Measurements from ENCODE around the gene PRPF31. TPM values are rescaled to one million over a fixed set of nuclear protein-coding genes. Genes with fewer than 3 reads are reported as not detected.
"Not testable (repeated sequence)": the region's sequence is repeated elsewhere in the genome, so short reads cannot be mapped to it uniquely, and the experiment has no call there.

Gene PRPF31
- total RNA-seq, 2 experiments from 2014 or later = 67.5 to 71.8 TPM

GRCh38 chr19:54099190-54099902 lies 16.2 kb upstream of the PRPF31 start:
- intact Hi-C loops (cut with micrococcal nuclease) = no loop called here
- H3K27me3 Mint-ChIP-seq (ENCODE audit: low read depth) = peaks cover 2% of the 10 kb centered on the region
- H3K9me3 Mint-ChIP-seq = no peaks in the 10 kb centered on the region
- peaks cover 23% of the 10 kb centered on the region for H3K4me1 Mint-ChIP-seq (ENCODE audit: low read depth)
- H3K36me3 Mint-ChIP-seq (ENCODE audit: low read depth) = no peaks in the 10 kb centered on the region
- H3K27ac Mint-ChIP-seq = no peak overlapping the region
- CTCF ChIA-PET = no interaction called here
- H3K4me3 Mint-ChIP-seq = no peak overlapping the region
- no peak for DNase-seq

DNA sequence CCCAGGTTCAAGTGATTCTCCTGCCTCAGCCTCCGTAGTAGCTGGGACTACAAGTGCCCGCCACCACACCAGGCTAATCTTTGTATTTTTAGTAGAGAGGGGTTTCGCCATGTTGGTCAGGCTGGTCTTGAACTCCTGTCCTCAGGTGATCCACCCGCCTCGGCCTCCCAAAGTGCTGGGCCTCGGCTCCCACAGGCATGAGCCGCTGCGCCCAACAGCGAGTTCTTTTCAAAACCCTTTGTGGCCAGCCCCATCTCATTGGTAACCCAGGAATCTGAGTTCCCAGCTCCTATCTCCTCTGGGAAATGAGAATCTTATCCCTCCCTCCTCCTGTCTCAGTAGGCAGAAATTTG lies 15.7 kb upstream of the PRPF31 start:
- DNase-seq; H3K27ac Mint-ChIP-seq; H3K4me3 Mint-ChIP-seq; H3K27me3 Mint-ChIP-seq (ENCODE audit: low read depth); CTCF ChIA-PET; H3K9me3 Mint-ChIP-seq; H3K36me3 Mint-ChIP-seq (ENCODE audit: low read depth): not testable (repeated sequence)
- H3K4me1 Mint-ChIP-seq (ENCODE audit: low read depth) = peaks cover 24% of the 10 kb centered on the region
- intact Hi-C loops (cut with micrococcal nuclease) = loop anchor here (5.0 kb wide), 1 partner anchor 233 kb away; the partner anchor contains the start of gene MYADM

- H3K27ac Mint-ChIP-seq = peak within 1 kb of the TSS; percentile 37
- CTCF ChIA-PET = no interaction called here
These were observed 15.0 kb upstream of the PRPF31 start, which contains the start of gene OSCAR for GRCh38 chr19:54100561-54100960. OSCAR (minus strand) TSS chr19:54100803; CDS start chr19:54100792, 11 bp downstream.

DNA sequence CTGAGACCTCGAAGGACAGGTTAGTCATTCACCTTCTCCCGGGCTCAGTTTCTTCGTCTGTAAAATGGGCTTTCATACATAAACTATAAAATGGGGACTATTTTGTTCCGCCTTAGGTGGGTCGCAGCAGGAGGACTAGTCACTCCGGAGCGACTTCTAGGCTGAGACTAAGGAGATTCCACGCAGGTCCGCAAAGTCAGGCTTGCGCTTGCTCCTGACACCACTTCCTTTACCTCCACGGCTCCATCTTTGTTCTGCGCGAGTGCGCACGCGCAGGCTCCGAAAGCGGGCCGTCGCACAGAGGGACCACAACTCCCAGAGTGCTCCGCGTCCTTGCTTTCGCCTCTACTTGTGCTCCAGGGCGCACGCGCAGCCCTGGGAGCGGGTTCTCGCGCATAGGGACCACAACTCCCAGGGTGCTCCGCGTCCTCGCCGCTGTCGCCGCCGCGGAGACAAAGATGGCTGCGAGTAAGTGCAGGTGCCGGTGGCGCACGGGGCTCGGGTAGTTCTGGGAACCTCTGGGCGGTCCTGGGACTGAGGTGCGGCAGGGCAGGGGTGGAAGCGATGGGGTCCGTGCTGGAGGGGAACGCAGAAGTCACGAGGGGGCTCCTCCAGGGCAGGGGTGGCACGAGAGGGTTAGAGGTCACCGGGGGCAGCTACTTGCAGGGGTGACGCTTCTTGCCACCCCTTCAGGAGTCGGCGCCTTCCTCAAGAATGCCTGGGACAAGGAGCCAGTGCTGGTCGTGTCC lies 13.0 kb upstream of the PRPF31 start, which contains the start of gene NDUFA3:
Gene NDUFA3 (plus strand): TSS at position 435 of the 749 bp plus-strand sequence. CDS start 24 bp downstream, at position 459.
- intact Hi-C loops (cut with micrococcal nuclease) = loop anchor here (1.0 to 5.0 kb wide), 5 partner anchors 13 to 582 kb away; partner anchors contain the start of genes CNOT3, LENG1, MYADM and PRPF31
- H3K4me3 Mint-ChIP-seq = peak within 1 kb of the TSS; percentile 99
- H3K27me3 Mint-ChIP-seq (ENCODE audit: low read depth) = no peaks in the 10 kb centered on the region
- H3K9me3 Mint-ChIP-seq = no peaks in the 10 kb centered on the region
- H3K4me1 Mint-ChIP-seq (ENCODE audit: low read depth) = peaks cover 28% of the 10 kb centered on the region
- CTCF ChIA-PET = no interaction called here
- H3K27ac Mint-ChIP-seq = peak within 1 kb of the TSS; percentile 92
- H3K36me3 Mint-ChIP-seq (ENCODE audit: low read depth) = peaks cover 13% of the 10 kb centered on the region
- peak; percentile 98 for DNase-seq

More at GRCh38 chr19:54100561-54100960, 15.0 kb upstream of the PRPF31 start, which contains the start of gene OSCAR:
- peak within 1 kb of the TSS; percentile 38 for H3K4me3 Mint-ChIP-seq
- peaks cover 28% of the 10 kb centered on the region for H3K4me1 Mint-ChIP-seq (ENCODE audit: low read depth)
- no peaks in the 10 kb centered on the region for H3K9me3 Mint-ChIP-seq
- H3K36me3 Mint-ChIP-seq (ENCODE audit: low read depth) = peaks cover 2% of the 10 kb centered on the region
- H3K27me3 Mint-ChIP-seq (ENCODE audit: low read depth) = no peaks in the 10 kb centered on the region
- no peak for DNase-seq
- intact Hi-C loops (cut with micrococcal nuclease) = loop anchor here (5.0 kb wide), 1 partner anchor 233 kb away; the partner anchor contains the start of gene MYADM

DNA sequence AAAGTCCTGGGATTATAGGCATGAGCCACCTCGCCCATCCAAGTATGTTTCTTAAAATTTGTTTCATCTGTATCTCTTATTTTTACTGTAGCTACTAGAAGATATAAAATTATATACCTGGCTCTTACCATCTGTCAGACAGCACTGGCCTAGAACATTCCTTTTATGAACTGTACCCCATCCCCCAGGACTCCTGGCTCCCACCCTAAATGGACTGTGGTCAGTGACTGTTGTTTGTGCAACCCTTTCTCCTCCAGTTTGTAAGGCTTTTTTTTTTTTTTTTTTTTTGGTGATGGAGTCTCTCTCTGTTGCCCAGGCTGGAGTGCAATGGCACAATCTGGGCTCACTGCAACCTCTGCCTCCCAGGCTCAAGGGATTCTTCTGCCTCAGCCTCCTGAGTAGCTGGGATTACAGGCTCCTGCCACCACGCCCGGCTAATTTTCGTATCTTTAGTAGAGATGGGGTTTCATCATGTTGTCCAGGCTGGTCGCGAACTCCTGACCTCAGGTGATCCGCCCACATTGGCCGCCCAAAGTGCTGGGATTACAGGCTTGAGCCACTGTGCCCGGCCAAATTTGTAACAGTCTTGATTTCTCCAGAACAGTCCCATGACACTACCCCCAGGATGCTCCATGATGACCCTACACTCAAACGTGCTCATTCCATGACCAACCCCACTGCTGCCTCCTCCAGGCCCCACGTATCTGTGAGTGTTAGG lies 10.4 kb upstream of the PRPF31 start:
- DNase-seq = no peak
- Mint-ChIP-seq H3K4me3 (no peak overlapping the region), H3K36me3 (ENCODE audit: low read depth) (peaks cover 17% of the 10 kb centered on the region), H3K9me3 (no peaks in the 10 kb centered on the region), H3K27ac (no peak overlapping the region), H3K27me3 (ENCODE audit: low read depth) (no peaks in the 10 kb centered on the region), H3K4me1 (ENCODE audit: low read depth) (peaks cover 31% of the 10 kb centered on the region)
- CTCF ChIA-PET = no interaction called here
- intact Hi-C loops (cut with micrococcal nuclease) = loop anchor here (5.0 kb wide), 1 partner anchor 238 kb away; the partner anchor contains the start of gene MYADM

GRCh38 chr19:54105796-54106195 lies 9.8 kb upstream of the PRPF31 start:
- Mint-ChIP-seq H3K27me3 (ENCODE audit: low read depth) (no peaks in the 10 kb centered on the region), H3K9me3 (no peaks in the 10 kb centered on the region), H3K4me3 (no peak overlapping the region), H3K4me1 (ENCODE audit: low read depth) (peaks cover 34% of the 10 kb centered on the region), H3K36me3 (ENCODE audit: low read depth) (peaks cover 23% of the 10 kb centered on the region), H3K27ac (no peak overlapping the region)
- CTCF ChIA-PET = no interaction called here
- intact Hi-C loops (cut with micrococcal nuclease) = no loop called here
- DNase-seq = no peak

DNA sequence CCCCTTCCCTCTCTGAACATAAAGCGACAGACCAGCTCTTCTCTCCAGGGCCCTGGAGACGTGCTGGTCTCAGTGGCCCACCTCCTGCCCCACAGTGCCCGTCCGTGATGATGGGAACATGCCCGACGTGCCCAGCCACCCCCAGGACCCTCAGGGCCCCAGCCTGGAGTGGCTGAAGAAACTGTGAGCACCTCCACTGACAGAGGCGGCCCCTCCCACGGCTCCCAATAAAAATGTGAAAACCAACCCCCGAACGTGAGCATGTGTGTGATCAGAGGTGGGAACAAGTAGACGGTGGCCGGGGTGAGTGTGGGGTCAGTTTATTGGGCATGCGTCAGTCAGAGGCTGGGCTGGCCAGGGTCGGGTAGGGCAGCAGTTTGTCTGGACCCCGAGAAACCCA lies 8.8 kb upstream of the PRPF31 start:
- Mint-ChIP-seq H3K9me3 (no peaks in the 10 kb centered on the region), H3K27ac (no peak overlapping the region)
- intact Hi-C loops (cut with micrococcal nuclease) = no loop called here

DNA sequence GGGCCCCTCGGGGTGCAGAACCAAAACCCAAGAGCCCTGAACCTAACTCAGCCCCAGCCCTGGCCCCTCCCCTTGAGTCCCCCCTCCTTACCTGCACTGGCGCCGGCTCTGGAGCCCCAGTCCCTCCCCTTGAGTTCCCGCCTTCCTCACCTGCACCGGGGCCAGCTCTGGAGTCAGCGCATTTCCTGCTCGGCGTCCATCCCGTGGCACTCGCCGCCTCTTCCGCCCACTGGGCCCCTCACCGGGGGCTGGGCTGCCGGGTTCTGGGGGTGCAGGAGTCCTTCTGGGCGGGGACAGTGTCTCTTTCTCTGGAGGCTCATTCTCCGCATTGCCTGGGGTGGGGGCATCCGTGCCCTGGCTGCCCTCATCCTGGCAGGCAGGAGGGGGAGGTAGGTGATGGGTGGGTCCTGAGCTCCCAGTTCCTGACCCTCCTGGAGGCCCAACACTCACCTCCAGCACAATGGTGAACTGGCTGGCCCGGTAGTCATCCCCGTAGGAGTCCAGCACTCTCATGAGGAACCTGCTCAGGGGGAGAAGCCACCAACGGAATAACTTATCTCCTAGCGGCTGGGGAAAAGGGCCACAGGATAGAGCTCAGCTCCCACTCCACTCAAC lies 7.6 kb upstream of the PRPF31 start:
- Mint-ChIP-seq H3K4me3 (no peak overlapping the region), H3K27me3 (ENCODE audit: low read depth) (no peaks in the 10 kb centered on the region), H3K4me1 (ENCODE audit: low read depth) (peaks cover 30% of the 10 kb centered on the region), H3K36me3 (ENCODE audit: low read depth) (peaks cover 27% of the 10 kb centered on the region), H3K27ac (no peak overlapping the region), H3K9me3 (no peaks in the 10 kb centered on the region)
- CTCF ChIA-PET = no interaction called here
- peak; percentile 1 for DNase-seq
- intact Hi-C loops (cut with micrococcal nuclease) = no loop called here

More for the DNA sequence above, 8.8 kb upstream of the PRPF31 start:
- CTCF ChIA-PET = no interaction called here
- Mint-ChIP-seq H3K27me3 (ENCODE audit: low read depth) (no peaks in the 10 kb centered on the region), H3K36me3 (ENCODE audit: low read depth) (peaks cover 24% of the 10 kb centered on the region), H3K4me3 (no peak overlapping the region), H3K4me1 (ENCODE audit: low read depth) (peaks cover 36% of the 10 kb centered on the region)
- DNase-seq = no peak

DNA sequence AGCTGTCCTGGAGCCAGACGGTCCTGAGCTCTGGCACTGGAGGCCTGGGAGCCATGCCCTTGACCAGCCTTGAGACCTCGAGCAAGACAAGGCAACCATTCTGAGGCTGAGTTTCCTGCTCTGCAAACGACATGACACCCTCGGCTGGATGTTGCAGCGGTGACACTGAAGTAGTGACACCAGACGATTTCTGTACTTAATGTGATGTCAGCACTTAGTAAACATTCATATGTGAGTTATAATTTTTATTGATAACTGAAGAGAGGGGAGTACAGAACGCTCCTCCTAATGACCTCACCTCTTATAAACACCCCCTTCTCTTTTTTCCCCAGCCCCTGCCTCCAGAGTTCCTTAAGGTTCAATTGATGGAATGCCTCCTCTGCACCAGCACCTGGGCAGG lies 7.1 kb upstream of the PRPF31 start:
- CTCF ChIA-PET = no interaction called here
- Mint-ChIP-seq H3K27me3 (ENCODE audit: low read depth) (no peaks in the 10 kb centered on the region), H3K9me3 (no peaks in the 10 kb centered on the region), H3K4me3 (no peak overlapping the region), H3K36me3 (ENCODE audit: low read depth) (peaks cover 31% of the 10 kb centered on the region), H3K27ac (no peak overlapping the region), H3K4me1 (ENCODE audit: low read depth) (peaks cover 28% of the 10 kb centered on the region)
- intact Hi-C loops (cut with micrococcal nuclease) = no loop called here
- DNase-seq = no peak

DNA sequence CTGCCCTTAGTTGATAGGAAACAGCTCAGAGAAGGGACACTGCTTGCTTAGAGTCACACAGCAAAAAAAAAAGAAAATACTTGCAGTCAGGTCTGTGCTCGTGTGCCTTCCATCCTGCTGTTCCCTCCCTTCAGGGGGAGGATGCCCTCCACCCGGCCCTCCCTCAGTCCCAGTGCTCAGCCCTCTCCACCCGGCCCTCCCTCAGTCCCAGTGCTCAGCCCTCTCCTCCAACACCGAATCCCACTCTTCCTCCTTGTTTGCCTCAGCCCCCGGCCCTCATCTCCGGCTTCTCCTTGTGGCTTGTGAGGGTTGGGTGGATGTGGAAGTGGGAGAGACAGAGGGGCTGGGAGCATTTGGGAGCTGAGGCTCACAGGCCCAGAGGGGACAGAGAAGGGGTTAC lies 5.9 kb upstream of the PRPF31 start:
- no peak for DNase-seq
- Mint-ChIP-seq H3K27ac (no peak overlapping the region), H3K4me1 (ENCODE audit: low read depth) (peaks cover 26% of the 10 kb centered on the region), H3K27me3 (ENCODE audit: low read depth) (no peaks in the 10 kb centered on the region), H3K36me3 (ENCODE audit: low read depth) (peaks cover 37% of the 10 kb centered on the region), H3K4me3 (no peak overlapping the region), H3K9me3 (no peaks in the 10 kb centered on the region)
- CTCF ChIA-PET = no interaction called here
- intact Hi-C loops (cut with micrococcal nuclease) = no loop called here

DNA sequence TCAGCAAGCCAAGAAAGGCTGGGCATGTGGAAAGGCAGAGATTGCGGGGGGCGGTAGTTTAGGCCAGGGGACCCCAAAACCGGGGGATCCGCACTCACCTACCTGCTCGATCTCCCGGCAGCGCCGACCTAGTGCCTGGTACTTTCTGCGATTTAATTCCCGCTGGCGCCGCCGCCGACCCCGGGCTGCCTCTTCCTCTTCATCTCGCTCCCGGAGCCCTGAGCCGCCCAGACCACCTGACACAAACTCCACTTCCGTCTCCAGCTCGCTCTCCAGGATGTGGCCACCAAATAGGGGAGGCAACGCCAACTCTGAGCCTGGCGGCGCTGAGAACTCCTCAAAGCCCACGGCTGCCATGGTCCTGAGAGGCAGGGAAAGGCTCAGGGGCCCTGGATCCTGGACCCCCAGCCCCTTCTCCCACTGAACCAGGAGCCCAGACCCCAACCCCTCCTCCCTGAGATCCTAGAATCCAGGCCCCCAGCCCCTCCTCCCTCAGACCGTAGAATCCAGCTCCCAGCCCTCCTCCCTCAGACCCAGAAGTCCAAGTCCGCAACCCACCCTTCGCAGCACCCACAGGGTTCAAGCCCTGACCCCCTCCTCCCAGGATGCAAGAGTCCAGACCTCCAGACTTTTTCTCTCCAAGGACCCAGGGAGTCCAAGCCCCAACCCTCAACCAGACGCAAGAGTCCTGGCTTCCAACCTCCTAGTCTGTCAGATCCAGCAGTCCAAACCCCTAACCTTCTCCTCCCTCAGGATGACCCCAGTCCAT lies 1.0 kb upstream of the PRPF31 start:
- peak overlapping the region; percentile 90 for H3K4me3 Mint-ChIP-seq
- H3K4me1 Mint-ChIP-seq (ENCODE audit: low read depth) = peaks cover 33% of the 10 kb centered on the region
- CTCF ChIA-PET = no interaction called here
- H3K36me3 Mint-ChIP-seq (ENCODE audit: low read depth) = peaks cover 29% of the 10 kb centered on the region
- H3K27ac Mint-ChIP-seq = peak overlapping the region; percentile 97
- peak; percentile 70 for DNase-seq
- intact Hi-C loops (cut with micrococcal nuclease) = loop anchor here (1.0 to 5.0 kb wide), 6 partner anchors 12 to 348 kb away; partner anchors contain the start of genes CNOT3, LENG1, LENG8 and LENG9
- H3K9me3 Mint-ChIP-seq = no peaks in the 10 kb centered on the region
- H3K27me3 Mint-ChIP-seq (ENCODE audit: low read depth) = no peaks in the 10 kb centered on the region

Data from activated naive CD4-positive, alpha-beta T cell treated with anti-CD3 and anti-CD28 coated beads for 36 hours (primary cell).